Endothelial cell of umbilical vein (primary cell): ENCODE results near the gene CCDC61.

Experiments used
- CTCF ChIP-seq, 2 donors: IDR thresholded peaks; 1 replicate in 1 of 2; 2 replicates in 1 of 2; pipeline ENCODE4 v1.5.1; 2011; ENCODE audit warnings: low read length in 2 of 2, mild to moderate bottlenecking in 2 of 2, moderate library complexity in 2 of 2, control low read depth in 1 of 2, inconsistent platforms in 1 of 2, low read depth in 1 of 2; ENCODE audit not compliant: insufficient read depth in 1 of 2; ENCODE audit errors: extremely low read depth in 1 of 2
- EZH2 ChIP-seq: IDR thresholded peaks from 2 replicates; pipeline ENCODE4 v1.6.1; 2012; ENCODE audit warnings: borderline replicate concordance, low read depth, mild to moderate bottlenecking, moderate library complexity, low read length, inconsistent platforms; ENCODE audit not compliant: severe bottlenecking
- FOS ChIP-seq: IDR thresholded peaks from 2 replicates; pipeline ENCODE4 v1.6.1; 2011; ENCODE audit warnings: mild to moderate bottlenecking, low read length, moderate library complexity, borderline replicate concordance; ENCODE audit not compliant: insufficient read depth
- GATA2 ChIP-seq: IDR thresholded peaks from 2 replicates; pipeline ENCODE4 v1.7.0; 2011; ENCODE audit warnings: low read depth, mild to moderate bottlenecking, moderate library complexity, mixed read lengths, low read length; ENCODE audit not compliant: insufficient read length, insufficient read depth
- JUN ChIP-seq: IDR thresholded peaks from 2 replicates; pipeline ENCODE4 v1.6.1; 2011; ENCODE audit warnings: borderline replicate concordance, low read depth; ENCODE audit not compliant: insufficient read length, insufficient read depth
- MYC ChIP-seq: IDR thresholded peaks from one replicate; pipeline ENCODE4 v1.6.1; 2011; ENCODE audit warnings: mild to moderate bottlenecking, low read depth, low read length
- POLR2A ChIP-seq: IDR thresholded peaks from 2 replicates; pipeline ENCODE4 v1.6.1; 2012; ENCODE audit warnings: low read depth, mild to moderate bottlenecking, control low read depth, low read length
- POLR2AphosphoS5 ChIP-seq: IDR thresholded peaks from 2 replicates; pipeline ENCODE4 v1.6.1; 2012; ENCODE audit warnings: low read depth, mild to moderate bottlenecking, control low read depth, low read length, moderate library complexity; ENCODE audit not compliant: insufficient read depth
- TF ChIP-seq, protein P1 (sequence below): IDR thresholded peaks from 2 replicates; pipeline ENCODE4 v1.6.1; 2011; ENCODE audit not compliant: insufficient read depth, insufficient read length

GRCh38 chr19:46025835-46026234 is 30.6 kb downstream of the CCDC61 start:
- TF ChIP-seq CTCF (IDR thresholded peaks at IDR 0.05; ENCODE audit: extremely low read depth in 1 of 2, insufficient read depth in 1 of 2, low read depth in 1 of 2, low read length in 2 of 2) (no peak), POLR2A (no peak), EZH2 (no peak), POLR2AphosphoS5 (no peak), JUN (no peak), MYC (no peak), GATA2 (no peak), FOS (no peak)
- TF ChIP-seq, protein P1, sequence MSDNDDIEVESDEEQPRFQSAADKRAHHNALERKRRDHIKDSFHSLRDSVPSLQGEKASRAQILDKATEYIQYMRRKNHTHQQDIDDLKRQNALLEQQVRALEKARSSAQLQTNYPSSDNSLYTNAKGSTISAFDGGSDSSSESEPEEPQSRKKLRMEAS: no peak
